ENCODE data around the gene F13A1.

DNA sequence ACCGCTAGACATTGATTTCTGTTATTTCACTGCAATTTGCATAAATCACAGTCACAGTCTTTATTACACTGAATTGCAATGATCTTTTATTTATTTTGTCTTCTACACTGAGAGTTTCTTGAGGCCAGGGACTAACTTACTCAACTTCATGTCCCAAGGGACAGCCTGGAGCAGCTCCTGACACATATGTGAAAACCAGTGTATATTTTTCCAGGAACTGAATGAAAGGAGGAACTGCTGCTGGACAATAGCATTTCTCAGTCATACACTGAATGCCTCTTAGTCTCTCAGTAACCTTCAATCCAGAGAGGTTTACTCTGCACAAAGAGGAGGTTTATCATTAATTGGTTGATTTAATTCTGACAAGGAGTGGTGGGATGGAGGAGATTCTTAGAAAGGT is 5.9 kb downstream of the F13A1 start:
- TF ChIP-seq POLR2A (IDR thresholded peaks at IDR 0.05): no peak
- TF ChIP-seq, protein P1, sequence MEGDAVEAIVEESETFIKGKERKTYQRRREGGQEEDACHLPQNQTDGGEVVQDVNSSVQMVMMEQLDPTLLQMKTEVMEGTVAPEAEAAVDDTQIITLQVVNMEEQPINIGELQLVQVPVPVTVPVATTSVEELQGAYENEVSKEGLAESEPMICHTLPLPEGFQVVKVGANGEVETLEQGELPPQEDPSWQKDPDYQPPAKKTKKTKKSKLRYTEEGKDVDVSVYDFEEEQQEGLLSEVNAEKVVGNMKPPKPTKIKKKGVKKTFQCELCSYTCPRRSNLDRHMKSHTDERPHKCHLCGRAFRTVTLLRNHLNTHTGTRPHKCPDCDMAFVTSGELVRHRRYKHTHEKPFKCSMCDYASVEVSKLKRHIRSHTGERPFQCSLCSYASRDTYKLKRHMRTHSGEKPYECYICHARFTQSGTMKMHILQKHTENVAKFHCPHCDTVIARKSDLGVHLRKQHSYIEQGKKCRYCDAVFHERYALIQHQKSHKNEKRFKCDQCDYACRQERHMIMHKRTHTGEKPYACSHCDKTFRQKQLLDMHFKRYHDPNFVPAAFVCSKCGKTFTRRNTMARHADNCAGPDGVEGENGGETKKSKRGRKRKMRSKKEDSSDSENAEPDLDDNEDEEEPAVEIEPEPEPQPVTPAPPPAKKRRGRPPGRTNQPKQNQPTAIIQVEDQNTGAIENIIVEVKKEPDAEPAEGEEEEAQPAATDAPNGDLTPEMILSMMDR (IDR thresholded peaks at IDR 0.05): no peak
